ENCODE results near the gene CORO2A.

Gene CORO2A

GRCh38 chr9:98228392-98229089, 36.1 kb upstream of the CORO2A start:
- Histone ChIP-seq H3K4me3 (ENCODE audit: control insufficient read depth in 1 of 7, extremely low read depth in 1 of 7, insufficient read depth in 4 of 7, low read depth in 2 of 7, low read length in 6 of 7) (no peak overlapping the region), H3K27me3 (replicated peaks in 2 of 5; ENCODE audit: control insufficient read depth in 4 of 5, insufficient read depth in 5 of 5, low read length in 4 of 5) (no peaks in the 10 kb centered on the region), H3K27ac (ENCODE audit: insufficient read depth in 1 of 2, low read depth in 1 of 2, low read length in 2 of 2, poor library complexity in 1 of 2, severe bottlenecking in 2 of 2) (no peak overlapping the region), H3K4me1 (ENCODE audit: control extremely low read depth in 1 of 4, control insufficient read depth in 4 of 4, insufficient read depth in 4 of 4, low read length in 3 of 4) (peaks cover 0 to 2% (median 0%) of the 10 kb centered on the region in 4 experiments), H3K36me3 (ENCODE audit: control insufficient read depth in 4 of 4, insufficient read depth in 4 of 4, low read length in 3 of 4) (peaks cover 3 to 71% (median 31%) of the 10 kb centered on the region in 4 experiments), H3K9me3 (ENCODE audit: control extremely low read depth in 1 of 5, control insufficient read depth in 4 of 5, insufficient read depth in 2 of 5, low read depth in 1 of 5, low read length in 4 of 5) (no peaks in the 10 kb centered on the region)
- WGBS (ENCODE audit: insufficient coverage), result 97% methylated on average over 10 of the region's 10 CpGs
- no peak for DNase-seq
- POLR2A ChIA-PET, result no interaction called here
- CTCF ChIA-PET, result interaction anchor here (0.8 to 2.1 kb wide), 6 partner anchors 11 to 37 kb away, joined by 3 to 8 read pairs (median 3); no protein-coding TSS in a partner anchor

- Histone ChIP-seq H3K27ac (ENCODE audit: insufficient read depth in 1 of 2, low read depth in 1 of 2, low read length in 2 of 2, poor library complexity in 1 of 2, severe bottlenecking in 2 of 2) (no peak overlapping the region), H3K27me3 (replicated peaks in 2 of 5; ENCODE audit: control insufficient read depth in 4 of 5, insufficient read depth in 5 of 5, low read length in 4 of 5) (no peaks in the 10 kb centered on the region), H3K9me3 (ENCODE audit: control extremely low read depth in 1 of 5, control insufficient read depth in 4 of 5, insufficient read depth in 2 of 5, low read depth in 1 of 5, low read length in 4 of 5) (no peaks in the 10 kb centered on the region), H3K4me1 (ENCODE audit: control extremely low read depth in 1 of 4, control insufficient read depth in 4 of 4, insufficient read depth in 4 of 4, low read length in 3 of 4) (peaks cover 0 to 2% (median 0%) of the 10 kb centered on the region in 4 experiments), H3K4me3 (ENCODE audit: control insufficient read depth in 1 of 7, extremely low read depth in 1 of 7, insufficient read depth in 4 of 7, low read depth in 2 of 7, low read length in 6 of 7) (no peak overlapping the region), H3K36me3 (ENCODE audit: control insufficient read depth in 4 of 4, insufficient read depth in 4 of 4, low read length in 3 of 4) (peaks cover 3 to 69% (median 27%) of the 10 kb centered on the region in 4 experiments)
- no peak for DNase-seq
- CTCF ChIA-PET, result interaction anchor here (0.8 to 1.4 kb wide), 2 partner anchors 13 to 38 kb away, joined by 3 read pairs; no protein-coding TSS in a partner anchor
- WGBS (ENCODE audit: insufficient coverage), result 92% methylated on average over 5 of the region's 7 CpGs
- POLR2A ChIA-PET, result no interaction called here
Observed at GRCh38 chr9:98227883-98228282, 35.4 kb upstream of the CORO2A start.

GRCh38 chr9:98226957-98227356, 34.5 kb upstream of the CORO2A start:
- no peaks in the 10 kb centered on the region for H3K27me3 ChIP-seq (replicated peaks in 2 of 5; ENCODE audit: control insufficient read depth in 4 of 5, insufficient read depth in 5 of 5, low read length in 4 of 5)
- 95% methylated on average over 4 of the region's 4 CpGs for WGBS (ENCODE audit: insufficient coverage)
- POLR2A ChIA-PET, result no interaction called here
- no peaks in the 10 kb centered on the region for H3K9me3 ChIP-seq (ENCODE audit: control extremely low read depth in 1 of 5, control insufficient read depth in 4 of 5, insufficient read depth in 2 of 5, low read depth in 1 of 5, low read length in 4 of 5)
- H3K4me1 ChIP-seq (ENCODE audit: control extremely low read depth in 1 of 4, control insufficient read depth in 4 of 4, insufficient read depth in 4 of 4, low read length in 3 of 4), result peaks cover 0 to 2% (median 0%) of the 10 kb centered on the region in 4 experiments
- no peak for DNase-seq
- no peak overlapping the region for H3K27ac ChIP-seq (ENCODE audit: insufficient read depth in 1 of 2, low read depth in 1 of 2, low read length in 2 of 2, poor library complexity in 1 of 2, severe bottlenecking in 2 of 2)
- H3K36me3 ChIP-seq (ENCODE audit: control insufficient read depth in 4 of 4, insufficient read depth in 4 of 4, low read length in 3 of 4), result peaks cover 3 to 66% (median 27%) of the 10 kb centered on the region in 4 experiments
- H3K4me3 ChIP-seq (ENCODE audit: control insufficient read depth in 1 of 7, extremely low read depth in 1 of 7, insufficient read depth in 4 of 7, low read depth in 2 of 7, low read length in 6 of 7), result no peak overlapping the region
- CTCF ChIA-PET, result no interaction called here

GRCh38 chr9:98226516-98226915, 34.1 kb upstream of the CORO2A start:
- Histone ChIP-seq H3K27ac (ENCODE audit: insufficient read depth in 1 of 2, low read depth in 1 of 2, low read length in 2 of 2, poor library complexity in 1 of 2, severe bottlenecking in 2 of 2) (no peak overlapping the region), H3K4me3 (ENCODE audit: control insufficient read depth in 1 of 7, extremely low read depth in 1 of 7, insufficient read depth in 4 of 7, low read depth in 2 of 7, low read length in 6 of 7) (no peak overlapping the region), H3K36me3 (ENCODE audit: control insufficient read depth in 4 of 4, insufficient read depth in 4 of 4, low read length in 3 of 4) (peaks cover 3 to 65% (median 28%) of the 10 kb centered on the region in 4 experiments), H3K27me3 (replicated peaks in 2 of 5; ENCODE audit: control insufficient read depth in 4 of 5, insufficient read depth in 5 of 5, low read length in 4 of 5) (no peaks in the 10 kb centered on the region), H3K4me1 (ENCODE audit: control extremely low read depth in 1 of 4, control insufficient read depth in 4 of 4, insufficient read depth in 4 of 4, low read length in 3 of 4) (peaks cover 0 to 2% (median 0%) of the 10 kb centered on the region in 4 experiments), H3K9me3 (ENCODE audit: control extremely low read depth in 1 of 5, control insufficient read depth in 4 of 5, insufficient read depth in 2 of 5, low read depth in 1 of 5, low read length in 4 of 5) (no peaks in the 10 kb centered on the region)
- CTCF ChIA-PET, result no interaction called here
- 100% methylated on average over 1 of the region's 1 CpG for WGBS (ENCODE audit: insufficient coverage)
- POLR2A ChIA-PET, result no interaction called here
- DNase-seq, result no peak

GRCh38 chr9:98225015-98225442, 32.6 kb upstream of the CORO2A start:
- ChIA-PET POLR2A (no interaction called here), CTCF (interaction anchor here (0.7 to 2.0 kb wide), 3 partner anchors 16 to 32 kb away, joined by 3 to 8 read pairs (median 6); no protein-coding TSS in a partner anchor)
- DNase-seq, result no peak
- H3K4me1 ChIP-seq (ENCODE audit: control extremely low read depth in 1 of 4, control insufficient read depth in 4 of 4, insufficient read depth in 4 of 4, low read length in 3 of 4), result no peaks in the 10 kb centered on the region
- no peaks in the 10 kb centered on the region for H3K27me3 ChIP-seq (replicated peaks in 2 of 5; ENCODE audit: control insufficient read depth in 4 of 5, insufficient read depth in 5 of 5, low read length in 4 of 5)
- no peaks in the 10 kb centered on the region for H3K9me3 ChIP-seq (ENCODE audit: control extremely low read depth in 1 of 5, control insufficient read depth in 4 of 5, insufficient read depth in 2 of 5, low read depth in 1 of 5, low read length in 4 of 5)
- WGBS (ENCODE audit: insufficient coverage), result 100% methylated on average over 3 of the region's 6 CpGs
- H3K27ac ChIP-seq (ENCODE audit: insufficient read depth in 1 of 2, low read depth in 1 of 2, low read length in 2 of 2, poor library complexity in 1 of 2, severe bottlenecking in 2 of 2), result no peak overlapping the region
- H3K36me3 ChIP-seq (ENCODE audit: control insufficient read depth in 4 of 4, insufficient read depth in 4 of 4, low read length in 3 of 4), result peaks cover 3 to 72% (median 35%) of the 10 kb centered on the region in 4 experiments
- H3K4me3 ChIP-seq (ENCODE audit: control insufficient read depth in 1 of 7, extremely low read depth in 1 of 7, insufficient read depth in 4 of 7, low read depth in 2 of 7, low read length in 6 of 7), result no peak overlapping the region

GRCh38 chr9:98222885-98223691, 30.7 kb upstream of the CORO2A start:
- no peak for DNase-seq
- WGBS (ENCODE audit: insufficient coverage), result 75% methylated on average over 4 of the region's 5 CpGs
- H3K9me3 ChIP-seq (ENCODE audit: control extremely low read depth in 1 of 5, control insufficient read depth in 4 of 5, insufficient read depth in 2 of 5, low read depth in 1 of 5, low read length in 4 of 5), result no peaks in the 10 kb centered on the region
- ChIA-PET CTCF (interaction anchor here (0.6 to 2.1 kb wide), 8 partner anchors 10 to 166 kb away, joined by 3 to 8 read pairs (median 4); partner anchors contain the start of gene NANS), POLR2A (no interaction called here)
- no peaks in the 10 kb centered on the region for H3K27me3 ChIP-seq (replicated peaks in 2 of 5; ENCODE audit: control insufficient read depth in 4 of 5, insufficient read depth in 5 of 5, low read length in 4 of 5)
- peaks cover 3 to 70% (median 28%) of the 10 kb centered on the region in 4 experiments for H3K36me3 ChIP-seq (ENCODE audit: control insufficient read depth in 4 of 4, insufficient read depth in 4 of 4, low read length in 3 of 4)
- H3K4me1 ChIP-seq (ENCODE audit: control extremely low read depth in 1 of 4, control insufficient read depth in 4 of 4, insufficient read depth in 4 of 4, low read length in 3 of 4), result no peaks in the 10 kb centered on the region
- no peak overlapping the region for H3K4me3 ChIP-seq (ENCODE audit: control insufficient read depth in 1 of 7, extremely low read depth in 1 of 7, insufficient read depth in 4 of 7, low read depth in 2 of 7, low read length in 6 of 7)
- no peak overlapping the region for H3K27ac ChIP-seq (ENCODE audit: insufficient read depth in 1 of 2, low read depth in 1 of 2, low read length in 2 of 2, poor library complexity in 1 of 2, severe bottlenecking in 2 of 2)
